CD4-positive, alpha-beta T cell treated with Interleukin-2 at 100 ng/mL for 4 hours (primary cell): ENCODE results near the gene HPCAL4.

ENCODE experiments used
- DNase-seq: peaks from one replicate; pipeline ENCODE4 v3.0.0-alpha.2; 2020; ENCODE audit warnings: low spot score

The HPCAL4 gene

GRCh38 chr1:39676948-39677548 is 14.2 kb downstream of the HPCAL4 start:
- no peak for DNase-seq

- DNase-seq = no peak
Observed at GRCh38 chr1:39675220-39675619, 16.0 kb downstream of the HPCAL4 start.

GRCh38 chr1:39673215-39673614 is 18.0 kb downstream of the HPCAL4 start:
- DNase-seq = no peak

GRCh38 chr1:39672551-39672947 is 18.7 kb downstream of the HPCAL4 start:
- peak; percentile 53 for DNase-seq

- no peak for DNase-seq
Observed at GRCh38 chr1:39671793-39672550, 19.3 kb downstream of the HPCAL4 start, which contains the start of gene NT5C1A. Gene NT5C1A (minus strand): TSS chr1:39672107. CDS start chr1:39672038, 69 bp downstream.

GRCh38 chr1:39671433-39671792 is 19.8 kb downstream of the HPCAL4 start:
- no peak for DNase-seq

- DNase-seq = no peak
Observed at GRCh38 chr1:39670689-39671088, 20.5 kb downstream of the HPCAL4 start.

- no peak for DNase-seq
Observed at GRCh38 chr1:39668894-39669293, 22.3 kb downstream of the HPCAL4 start.

- DNase-seq = no peak
Observed at GRCh38 chr1:39668111-39668510, 23.1 kb downstream of the HPCAL4 start.

GRCh38 chr1:39666772-39667171 is 24.5 kb downstream of the HPCAL4 start:
- DNase-seq = no peak

- DNase-seq = no peak
Observed at GRCh38 chr1:39663559-39663958, 27.7 kb downstream of the HPCAL4 start.

GRCh38 chr1:39662861-39663260 is 28.4 kb downstream of the HPCAL4 start:
- DNase-seq = no peak

GRCh38 chr1:39659538-39659937 is 31.7 kb downstream of the HPCAL4 start:
- DNase-seq = no peak

- DNase-seq = no peak
Observed at GRCh38 chr1:39659110-39659509, 32.1 kb downstream of the HPCAL4 start.

- DNase-seq = peak; percentile 66
Observed at GRCh38 chr1:39657923-39658485, 33.2 kb downstream of the HPCAL4 start.

- no peak for DNase-seq
Observed at GRCh38 chr1:39657402-39657801, 33.8 kb downstream of the HPCAL4 start.

- DNase-seq = no peak
Observed at GRCh38 chr1:39656391-39656790, 34.8 kb downstream of the HPCAL4 start.

GRCh38 chr1:39655578-39656268 is 35.5 kb downstream of the HPCAL4 start:
- DNase-seq = no peak

GRCh38 chr1:39654291-39654690 is 36.9 kb downstream of the HPCAL4 start:
- no peak for DNase-seq

GRCh38 chr1:39653546-39654031 is 37.6 kb downstream of the HPCAL4 start:
- peak; percentile 77 for DNase-seq

GRCh38 chr1:39652554-39652953 is 38.7 kb downstream of the HPCAL4 start:
- no peak for DNase-seq

- DNase-seq = no peak
Observed at GRCh38 chr1:39652105-39652504, 39.1 kb downstream of the HPCAL4 start.

GRCh38 chr1:39650431-39650830 is 40.8 kb downstream of the HPCAL4 start:
- DNase-seq = no peak
